Fibroblast of villous mesenchyme (primary cell): ENCODE data around the gene LBH. TPM values are rescaled to one million over a fixed set of nuclear protein-coding genes. Genes with fewer than 3 reads are reported as not detected.

Source experiments
- small RNA-seq: library from RNA; depleted of rRNA; stranded (forward); fragments of <200 nt; gene quantifications from one replicate; pipeline ENCODE3, GENCODE V24; 2012
- total RNA-seq: library from RNA; depleted of rRNA; stranded (reverse); fragments of >200 nt; gene quantifications from 2 replicates; pipeline ENCODE4 v1.2.3, GENCODE V29; 2012

LBH gene
- total RNA-seq, 1 donor, result 803 TPM

Small RNA genes lying within 50 kb of the gene (small RNA-seq; reads per million reads assigned to genes)
- gene SNORA10B, result not detected

Other genes starting within 250 kb of the LBH start
- gene YPEL5, start 84.5 kb upstream of the LBH start, total RNA-seq, result 61.2 and 66.1 TPM in 2 replicates
- 21.3 and 50.1 TPM in 2 replicates for gene LCLAT1, start 215.7 kb downstream of the LBH start, total RNA-seq